B cell (primary cell): ENCODE results near the gene CNPY3. TPM values are rescaled to one million over a fixed set of nuclear protein-coding genes. Genes with fewer than 3 reads are reported as not detected.

Experiments
- ATAC-seq: fragments of 200-7000 bp; cut with Tn5 transposase; one replicate; pipeline ENCODE4 v1.10.0; 2021; ENCODE audit warnings: low read depth, mild to moderate bottlenecking, moderate number of reproducible peaks, moderate library complexity
- CTCF ChIA-PET: fragments of 350-600 bp; sonication (Branson Sonifier 250); formaldehyde crosslinking; loops from one replicate; lab custom pipeline; 2021; ENCODE audit warnings: antibody characterized with exemption, inconsistent platforms; lab: Charles Lee
- POLR2A ChIA-PET: fragments of 350-600 bp; sonication (Branson Sonifier 250); formaldehyde crosslinking; loops from one replicate; lab custom pipeline; 2021; ENCODE audit warnings: antibody characterized with exemption; lab: Charles Lee
- DNase-seq: peaks from one replicate; pipeline ENCODE4 v3.0.0; 2013
- H2AFZ ChIP-seq: 2 replicates; pipeline ENCODE4 v1.6.1; 2012; ENCODE audit warnings: mild to moderate bottlenecking, low read depth, low read length; ENCODE audit not compliant: insufficient read depth, poor library complexity, severe bottlenecking
- H3K27ac ChIP-seq, 2 donors: 1 replicate in 1 of 2; 2 replicates in 1 of 2; pipeline ENCODE4 v1.5.1; 2012 to 2013; ENCODE audit warnings: low read length in 2 of 2, mild to moderate bottlenecking in 2 of 2, moderate library complexity in 1 of 2
- H3K27me3 ChIP-seq, 4 experiments: fragments of 200-600 bp in 1 of 4; sonication (generic) in 1 of 4; replicated peaks in 1 of 4; 1 replicate in 2 of 4; 2 replicates in 2 of 4; pipeline versions ENCODE4 v1.6.1 to v1.7.0; 2013 to 2016; ENCODE audit warnings: low read length in 3 of 4, mild to moderate bottlenecking in 2 of 4, mixed read lengths in 1 of 4, moderate library complexity in 1 of 4; ENCODE audit not compliant: insufficient read depth in 4 of 4, control insufficient read depth in 3 of 4; ENCODE audit errors: control extremely low read depth in 1 of 4
- H3K36me3 ChIP-seq, 2 experiments: replicated peaks in 1 of 2; 1 replicate in 1 of 2; 2 replicates in 1 of 2; pipeline versions ENCODE4 v1.6.1 to v1.7.1; 2013; ENCODE audit warnings: low read length in 1 of 2; ENCODE audit not compliant: insufficient read depth in 2 of 2, control insufficient read depth in 1 of 2; ENCODE audit errors: control extremely low read depth in 1 of 2, extremely low read depth in 1 of 2
- H3K4me1 ChIP-seq, 2 donors: fragments of 200-600 bp in 1 of 2; sonication (generic) in 1 of 2; 1 replicate in 1 of 2; 2 replicates in 1 of 2; pipeline versions ENCODE4 v1.5.1 to v1.6.1; 2013 to 2017; ENCODE audit warnings: low read length in 2 of 2; ENCODE audit not compliant: control insufficient read depth in 2 of 2, insufficient read depth in 2 of 2
- H3K4me2 ChIP-seq: replicated peaks from 2 replicates; pipeline ENCODE3; 2012; ENCODE audit warnings: mild to moderate bottlenecking, low read depth, low read length; ENCODE audit not compliant: poor library complexity, severe bottlenecking
- H3K4me3 ChIP-seq, 5 experiments: fragments of 200-600 bp in 1 of 5; sonication (generic) in 1 of 5; 1 replicate in 3 of 5; 2 replicates in 2 of 5; pipeline versions ENCODE4 v1.5.1 to v1.7.0; 2011 to 2016; ENCODE audit warnings: low read length in 4 of 5, mild to moderate bottlenecking in 4 of 5, low read depth in 2 of 5, control low read depth in 1 of 5, moderate library complexity in 1 of 5; ENCODE audit not compliant: insufficient read depth in 1 of 5; ENCODE audit errors: control extremely low read depth in 1 of 5, extremely low read depth in 1 of 5
- H3K79me2 ChIP-seq: fragments of 200-600 bp; sonication (generic); one replicate; pipeline ENCODE4 v1.6.0; 2016; ENCODE audit warnings: low read length; ENCODE audit not compliant: control insufficient read depth, insufficient read depth
- H3K9ac ChIP-seq: fragments of 200-600 bp; sonication (generic); 2 replicates; pipeline ENCODE4 v1.6.1; 2017; ENCODE audit warnings: mild to moderate bottlenecking, low read length, moderate library complexity
- H3K9me3 ChIP-seq, 3 donors: one replicate each; pipeline versions ENCODE4 v1.6.1 to v1.7.1; 2013; ENCODE audit warnings: low read length in 2 of 3; ENCODE audit not compliant: control insufficient read depth in 2 of 3, insufficient read depth in 1 of 3; ENCODE audit errors: control extremely low read depth in 1 of 3
- H4K20me1 ChIP-seq: 2 replicates; pipeline ENCODE4 v1.6.0; 2012; ENCODE audit warnings: mild to moderate bottlenecking, low read length; ENCODE audit not compliant: insufficient read depth, control insufficient read depth, poor library complexity, severe bottlenecking
- H3K27ac Mint-ChIP-seq: one replicate; pipeline ENCODE4 v1.8.0; 2021; ENCODE audit warnings: mixed read lengths
- H3K27me3 Mint-ChIP-seq: one replicate; pipeline ENCODE4 v1.8.0; 2021; ENCODE audit warnings: mixed read lengths
- H3K4me1 Mint-ChIP-seq: one replicate; pipeline ENCODE4 v1.8.0; 2021; ENCODE audit warnings: mixed read lengths
- H3K4me3 Mint-ChIP-seq: one replicate; pipeline ENCODE4 v1.8.0; 2021; ENCODE audit warnings: mixed read lengths
- H3K9me3 Mint-ChIP-seq: one replicate; pipeline ENCODE4 v1.8.0; 2022; ENCODE audit warnings: mixed read lengths; ENCODE audit not compliant: insufficient read depth
- EZH2 ChIP-seq: IDR thresholded peaks from 2 replicates; pipeline ENCODE4 v1.6.1; 2012; ENCODE audit warnings: borderline replicate concordance, low read depth, mild to moderate bottlenecking, moderate library complexity, low read length; ENCODE audit not compliant: insufficient read depth, poor library complexity, severe bottlenecking
- WGBS: methylation state at CpG from one replicate; pipeline ENCODE4 v1.1.5; 2013; ENCODE audit warnings: missing lambda C conversion rate; ENCODE audit not compliant: insufficient coverage; 5-methylcytosine and 5-hydroxymethylcytosine counted together
- intact Hi-C: fragments of 100-400 bp; cut with micrococcal nuclease; formaldehyde crosslinking; loops from one replicate; pipeline ENCODE4 v1.10.0; 2022
- polyA plus RNA-seq: library from polyadenylated mRNA; depleted of rRNA; stranded (reverse); fragments of >200 nt; gene quantifications from 2 replicates; pipeline ENCODE4 v1.2.3, GENCODE V29; 2012
- total RNA-seq, 2 donors: library from RNA; stranded (reverse); fragments of 120-200 nt in 1 of 2; gene quantifications; 1 replicate in 1 of 2; 2 replicates in 1 of 2; pipeline versions ENCODE4 v1.2.3 to v1.2.4, GENCODE V29; 2013 to 2022
- TF ChIP-seq, protein P1 (sequence below): fragments of 200-600 bp; IDR thresholded peaks from one replicate; pipeline ENCODE4 v1.8.0; 2022; ENCODE audit warnings: antibody characterized with exemption, mild to moderate bottlenecking

The CNPY3 gene
- total and polyA plus RNA-seq, 2 donors (not counting 1 experiment from before 2014, with no cell fraction given): 123 to 163 TPM

DNA sequence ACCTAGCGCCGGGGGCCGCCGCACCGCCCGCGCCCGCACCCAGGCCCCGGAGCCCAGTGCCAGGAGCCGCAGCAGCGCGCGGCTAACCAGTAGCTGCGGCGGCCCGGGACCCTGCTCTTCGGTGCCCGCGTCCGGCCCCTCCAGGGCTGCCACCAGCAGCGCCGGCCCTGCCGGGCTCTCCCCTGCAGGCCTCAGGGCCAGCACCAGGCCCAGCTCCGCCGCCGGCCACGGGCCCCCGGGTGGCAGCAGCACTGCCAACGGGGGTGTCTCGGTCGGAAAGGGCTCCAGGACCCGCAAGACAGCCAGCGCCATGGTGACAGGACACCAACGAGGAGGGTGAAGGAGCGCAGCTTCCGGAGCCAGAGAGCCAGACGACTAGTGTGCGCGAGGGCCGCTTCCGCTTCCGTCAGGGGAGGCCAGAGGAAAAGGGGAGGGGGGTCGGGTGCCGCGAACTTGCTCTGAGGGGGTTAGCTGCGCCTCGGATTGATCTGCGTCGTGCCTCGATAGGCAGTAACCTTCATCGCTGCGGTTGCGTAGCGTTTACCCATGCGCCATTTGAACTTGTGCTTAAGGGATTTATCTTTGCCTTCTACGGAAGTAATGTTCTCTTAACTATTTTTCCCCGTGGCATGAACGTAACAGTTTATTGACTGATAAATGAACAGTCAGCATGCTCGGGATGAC is 49.7 kb downstream of the CNPY3 start, which contains the start of gene PEX6:
Gene PEX6, minus strand, starts transcription at position 343 of the 684 bp plus-strand sequence. Its CDS starts 31 bp downstream, at position 312.
- Histone ChIP-seq H3K9me3 (no peaks in the 10 kb centered on the region), H3K4me3 (peak within 1 kb of the TSS; percentile 71 to 88 (median 80)), H3K27ac (peak within 1 kb of the TSS; percentile 73 to 85), H4K20me1 (no peaks in the 10 kb centered on the region), H2AFZ (peak within 1 kb of the TSS; percentile 82), H3K4me1 (peaks cover 19 to 30% of the 10 kb centered on the region in 2 donors), H3K79me2 (peaks cover 58% of the 10 kb centered on the region), H3K9ac (peak within 1 kb of the TSS; percentile 86), H3K36me3 (peaks cover 0 to 8% of the 10 kb centered on the region in 2 experiments), H3K27me3 (no peaks in the 10 kb centered on the region), H3K4me2 (peak within 1 kb of the TSS; percentile 82)
- WGBS: under 1% methylated on average over 58 of the region's 59 CpGs
- TF ChIP-seq EZH2: no peak
- TF ChIP-seq, protein P1, sequence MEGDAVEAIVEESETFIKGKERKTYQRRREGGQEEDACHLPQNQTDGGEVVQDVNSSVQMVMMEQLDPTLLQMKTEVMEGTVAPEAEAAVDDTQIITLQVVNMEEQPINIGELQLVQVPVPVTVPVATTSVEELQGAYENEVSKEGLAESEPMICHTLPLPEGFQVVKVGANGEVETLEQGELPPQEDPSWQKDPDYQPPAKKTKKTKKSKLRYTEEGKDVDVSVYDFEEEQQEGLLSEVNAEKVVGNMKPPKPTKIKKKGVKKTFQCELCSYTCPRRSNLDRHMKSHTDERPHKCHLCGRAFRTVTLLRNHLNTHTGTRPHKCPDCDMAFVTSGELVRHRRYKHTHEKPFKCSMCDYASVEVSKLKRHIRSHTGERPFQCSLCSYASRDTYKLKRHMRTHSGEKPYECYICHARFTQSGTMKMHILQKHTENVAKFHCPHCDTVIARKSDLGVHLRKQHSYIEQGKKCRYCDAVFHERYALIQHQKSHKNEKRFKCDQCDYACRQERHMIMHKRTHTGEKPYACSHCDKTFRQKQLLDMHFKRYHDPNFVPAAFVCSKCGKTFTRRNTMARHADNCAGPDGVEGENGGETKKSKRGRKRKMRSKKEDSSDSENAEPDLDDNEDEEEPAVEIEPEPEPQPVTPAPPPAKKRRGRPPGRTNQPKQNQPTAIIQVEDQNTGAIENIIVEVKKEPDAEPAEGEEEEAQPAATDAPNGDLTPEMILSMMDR: no peak
- intact Hi-C loops: loop anchor here (1.0 to 2.0 kb wide), 5 partner anchors 18 to 195 kb away; partner anchors contain the start of genes CNPY3, GNMT, KLC4 and MEA1
- ChIA-PET CTCF (interaction anchor here (0.7 to 2.7 kb wide), 5 partner anchors 47 to 531 kb away, joined by 3 to 6 read pairs (median 3); partner anchors contain the start of gene LRRC73), POLR2A (interaction anchor here (0.5 to 4.0 kb wide), 6 partner anchors 17 to 99 kb away, joined by 3 to 53 read pairs (median 4); partner anchors contain the start of genes CNPY3, KLC4, KLHDC3 and MEA1)
- peaks cover 38% of the 10 kb centered on the region for H3K4me1 Mint-ChIP-seq
- no peaks in the 10 kb centered on the region for H3K9me3 Mint-ChIP-seq
- H3K27me3 Mint-ChIP-seq: no peaks in the 10 kb centered on the region
- peak; percentile 94 for ATAC-seq
- H3K4me3 Mint-ChIP-seq: peak within 1 kb of the TSS; percentile 98
- peak within 1 kb of the TSS; percentile 98 for H3K27ac Mint-ChIP-seq
- DNase-seq: peak; percentile 95
